Lung (tissue), 12 donors: Measurements from ENCODE around the gene ZFAND6. TPM values are rescaled to one million over a fixed set of nuclear protein-coding genes. Genes with fewer than 3 reads are reported as not detected.

ENCODE experiments used
- ATAC-seq: fragments of 200-7000 bp; cut with Tn5 transposase; one replicate; pipeline ENCODE4 v1.9.1; 2020; ENCODE audit warnings: moderate number of reproducible peaks; ENCODE audit not compliant: insufficient read depth, low FRiP score
- DNase-seq, 3 donors: peaks; one replicate each; pipeline ENCODE4 v3.0.0-alpha.2; 2013 to 2017
- H3K27ac ChIP-seq, 2 donors: one replicate each; pipeline ENCODE4 v1.5.1; 2013; ENCODE audit warnings: mild to moderate bottlenecking in 2 of 2, moderate library complexity in 2 of 2, control low read depth in 1 of 2, inconsistent platforms in 1 of 2, low read depth in 1 of 2, low read length in 1 of 2
- H3K27me3 ChIP-seq, 3 donors: one replicate each; pipeline ENCODE4 v1.5.1; 2013; ENCODE audit warnings: low read length in 2 of 3; ENCODE audit not compliant: control insufficient read depth in 3 of 3, insufficient read depth in 3 of 3
- H3K36me3 ChIP-seq, 4 donors: one replicate each; pipeline ENCODE4 v1.5.1; 2013; ENCODE audit warnings: low read length in 4 of 4, mild to moderate bottlenecking in 1 of 4, moderate library complexity in 1 of 4; ENCODE audit not compliant: control insufficient read depth in 4 of 4, insufficient read depth in 4 of 4
- H3K4me1 ChIP-seq, 5 donors: one replicate each; pipeline ENCODE4 v1.5.1; 2013; ENCODE audit warnings: low read length in 5 of 5, mild to moderate bottlenecking in 2 of 5, moderate library complexity in 1 of 5; ENCODE audit not compliant: control insufficient read depth in 5 of 5, insufficient read depth in 5 of 5
- H3K4me3 ChIP-seq: one replicate; pipeline ENCODE4 v1.5.1; 2013; ENCODE audit warnings: mild to moderate bottlenecking, control low read depth, moderate library complexity
- H3K9ac ChIP-seq, 2 donors: one replicate each; pipeline ENCODE4 v1.5.1; 2013; ENCODE audit warnings: low read length in 2 of 2, control low read depth in 1 of 2; ENCODE audit not compliant: insufficient read depth in 1 of 2
- H3K9me3 ChIP-seq, 4 donors: one replicate each; pipeline ENCODE4 v1.5.1; 2013; ENCODE audit warnings: low read length in 3 of 4, mild to moderate bottlenecking in 1 of 4, moderate library complexity in 1 of 4; ENCODE audit not compliant: control insufficient read depth in 4 of 4, insufficient read depth in 3 of 4
- CTCF ChIP-seq: IDR thresholded peaks from 2 replicates; pipeline ENCODE4 v1.5.1; 2012; ENCODE audit warnings: mild to moderate bottlenecking; ENCODE audit errors: control extremely low read depth, extremely low read depth
- WGBS, 2 donors: extraction: QIAGEN DNeasy Blood & Tissue Kit; methylation state at CpG; one replicate each; pipeline ENCODE4 v1.1.7; 2013; 5-methylcytosine and 5-hydroxymethylcytosine counted together
- polyA plus RNA-seq, 2 donors: library from polyadenylated mRNA; stranded (reverse); fragments of 200-250 nt; gene quantifications; one replicate each; pipeline ENCODE4 v1.2.1, GENCODE V29; 2013
- total RNA-seq, 2 donors: library from RNA; depleted of rRNA in 1 of 2; stranded (reverse); fragments of >200 nt in 1 of 2; gene quantifications; one replicate each; pipeline ENCODE4 v1.2.1, GENCODE V29; 2014 to 2021
- donor health status: control.
- donor health status: control.
- donor health status: Bipolar disorder and iron deficiency.
- donor health status: healthy.
- donor health status: DM: yes; HTN: yes; CAD: no.

The ZFAND6 gene
- total and polyA plus RNA-seq, 4 donors = 49.6 to 160 (median 81.4) TPM

- no peak for TF ChIP-seq CTCF
- H3K9ac ChIP-seq = peak overlapping the region in 1 of 2 donors; percentile 53
- no peaks in the 10 kb centered on the region for H3K9me3 ChIP-seq
- H3K27me3 ChIP-seq = no peaks in the 10 kb centered on the region
- ATAC-seq = no peak
- peaks cover 0 to 43% (median 14%) of the 10 kb centered on the region in 5 donors for H3K4me1 ChIP-seq
- H3K36me3 ChIP-seq = no peaks in the 10 kb centered on the region
- no peak overlapping the region for H3K27ac ChIP-seq
- H3K4me3 ChIP-seq = no peak overlapping the region
- no peak for DNase-seq
Observed at GRCh38 chr15:80071652-80072051, 12.2 kb downstream of the ZFAND6 start.

GRCh38 chr15:80072285-80072994 is 13.0 kb downstream of the ZFAND6 start:
- 0% methylated on average over 1 of the region's 1 CpG for WGBS, 2 donors
- no peak overlapping the region for H3K27ac ChIP-seq
- H3K4me1 ChIP-seq = peaks cover 0 to 43% (median 14%) of the 10 kb centered on the region in 5 donors
- peak overlapping the region in 1 of 2 donors; percentile 83 for H3K9ac ChIP-seq
- H3K27me3 ChIP-seq = no peaks in the 10 kb centered on the region
- ATAC-seq (peak; percentile 85), DNase-seq (peak; percentile 41 to 98 (median 95))
- TF ChIP-seq CTCF = no peak
- H3K9me3 ChIP-seq = no peaks in the 10 kb centered on the region
- no peak overlapping the region for H3K4me3 ChIP-seq
- H3K36me3 ChIP-seq = no peaks in the 10 kb centered on the region

- ATAC-seq = no peak
- Histone ChIP-seq H3K9ac (peak overlapping the region in 1 of 2 donors; percentile 83), H3K4me1 (peaks cover 0 to 43% (median 14%) of the 10 kb centered on the region in 5 donors)
Observed at GRCh38 chr15:80073197-80073596, 13.7 kb downstream of the ZFAND6 start.

More at GRCh38 chr15:80073197-80073596, 13.7 kb downstream of the ZFAND6 start:
- H3K27ac ChIP-seq = no peak overlapping the region
- WGBS, 2 donors = 39 to 45% methylated on average over 3 of the region's 3 CpGs
- peak in 1 of 3 donors; percentile 39 for DNase-seq
- no peak for TF ChIP-seq CTCF
- no peaks in the 10 kb centered on the region for H3K27me3 ChIP-seq
- no peak overlapping the region for H3K4me3 ChIP-seq
- no peaks in the 10 kb centered on the region for H3K9me3 ChIP-seq
- H3K36me3 ChIP-seq = no peaks in the 10 kb centered on the region
